ENCODE data around the gene PANK1.

The PANK1 gene

GRCh38 chr10:89627830-89628229 lies 17.2 kb downstream of the PANK1 start:
- ATAC-seq = no peak
- TF ChIP-seq ZFP3 (CRISPR knock-in tag; IDR thresholded peaks at IDR 0.05) = no peak
- TF ChIP-seq ESRRG (CRISPR knock-in tag; IDR thresholded peaks at IDR 0.05) = no peak
- no peak for TF ChIP-seq CSRNP3 (CRISPR knock-in tag; IDR thresholded peaks at IDR 0.05)
- no peak for TF ChIP-seq SNAI2 (CRISPR knock-in tag; IDR thresholded peaks at IDR 0.05)
- TF ChIP-seq ZNF565 (CRISPR knock-in tag; conservative IDR thresholded peaks at IDR 0.05; ENCODE audit: low read depth) = no peak
- no peak for TF ChIP-seq TSHZ2 (CRISPR knock-in tag; IDR thresholded peaks at IDR 0.05)
- TF ChIP-seq ARNTL (CRISPR knock-in tag; IDR thresholded peaks at IDR 0.05; ENCODE audit: borderline replicate concordance, low read depth) = no peak
- no peak for TF ChIP-seq ISL1 (CRISPR knock-in tag; IDR thresholded peaks at IDR 0.05)
- TF ChIP-seq PATZ1 (CRISPR knock-in tag; IDR thresholded peaks at IDR 0.05; ENCODE audit: borderline replicate concordance) = no peak
- no peak for TF ChIP-seq ZNF70 (CRISPR knock-in tag; IDR thresholded peaks at IDR 0.05)
- no peak for TF ChIP-seq POU6F1 (CRISPR knock-in tag; IDR thresholded peaks at IDR 0.05; ENCODE audit: borderline replicate concordance, low read depth)

GRCh38 chr10:89625041-89625765 lies 19.8 kb downstream of the PANK1 start:
- ATAC-seq = peak; percentile 97
- TF ChIP-seq TSHZ2 (CRISPR knock-in tag; IDR thresholded peaks at IDR 0.05) (no peak), CSRNP3 (CRISPR knock-in tag; IDR thresholded peaks at IDR 0.05) (no peak), PPARA (CRISPR knock-in tag; IDR thresholded peaks at IDR 0.05; ENCODE audit: borderline replicate concordance) (no peak), ISL1 (CRISPR knock-in tag; IDR thresholded peaks at IDR 0.05) (peak; percentile 60), ZNF8 (CRISPR knock-in tag; IDR thresholded peaks at IDR 0.05) (no peak), GLIS3 (CRISPR knock-in tag; IDR thresholded peaks at IDR 0.05) (no peak), CREB5 (CRISPR knock-in tag; IDR thresholded peaks at IDR 0.05; ENCODE audit: low read depth) (no peak)

Data from SK-N-SH treated with all-trans-retinoic acid at 6 μM for 48 hours (cell line).